GM21529 (cell line): ENCODE results near the gene SLC41A3.

Source experiments
- ATAC-seq: cut with Tn5 transposase; IDR thresholded peaks from one replicate; pipeline ENCODE4 v1.9.1; 2021; ENCODE audit not compliant: unreplicated experiment

SLC41A3 gene

GRCh38 chr3:126031981-126032471 is 51.9 kb downstream of the SLC41A3 start:
- no peak for ATAC-seq

- ATAC-seq: no peak
These were observed 53.5 kb downstream of the SLC41A3 start for GRCh38 chr3:126030455-126030854.

GRCh38 chr3:126029241-126029640 is 54.7 kb downstream of the SLC41A3 start:
- ATAC-seq: no peak

GRCh38 chr3:126028096-126028495 is 55.8 kb downstream of the SLC41A3 start:
- no peak for ATAC-seq

GRCh38 chr3:126026761-126027160 is 57.2 kb downstream of the SLC41A3 start:
- ATAC-seq: no peak

GRCh38 chr3:126026277-126026751 is 57.6 kb downstream of the SLC41A3 start:
- ATAC-seq: no peak

- ATAC-seq: no peak
These were observed 58.1 kb downstream of the SLC41A3 start for GRCh38 chr3:126025862-126026261.

- ATAC-seq: no peak
These were observed 58.7 kb downstream of the SLC41A3 start for GRCh38 chr3:126025116-126025729.

GRCh38 chr3:126024049-126024854 is 59.7 kb downstream of the SLC41A3 start:
- ATAC-seq: no peak

GRCh38 chr3:126023390-126023789 is 60.5 kb downstream of the SLC41A3 start:
- no peak for ATAC-seq

GRCh38 chr3:126022741-126023359 is 61.1 kb downstream of the SLC41A3 start:
- no peak for ATAC-seq

GRCh38 chr3:126021702-126022101 is 62.2 kb downstream of the SLC41A3 start:
- no peak for ATAC-seq

GRCh38 chr3:126021224-126021623 is 62.7 kb downstream of the SLC41A3 start:
- no peak for ATAC-seq

GRCh38 chr3:126019683-126020082 is 64.2 kb downstream of the SLC41A3 start:
- ATAC-seq: no peak

GRCh38 chr3:126018995-126019394 is 64.9 kb downstream of the SLC41A3 start:
- ATAC-seq: no peak

GRCh38 chr3:126018545-126018944 is 65.4 kb downstream of the SLC41A3 start:
- no peak for ATAC-seq

- no peak for ATAC-seq
These were observed 66.6 kb downstream of the SLC41A3 start for GRCh38 chr3:126017362-126017761.

GRCh38 chr3:126016616-126017015 is 67.3 kb downstream of the SLC41A3 start:
- no peak for ATAC-seq

- no peak for ATAC-seq
These were observed 68.8 kb downstream of the SLC41A3 start for GRCh38 chr3:126015075-126015474.

- no peak for ATAC-seq
These were observed 69.7 kb downstream of the SLC41A3 start for GRCh38 chr3:126014252-126014651.

GRCh38 chr3:126013751-126014156 is 70.2 kb downstream of the SLC41A3 start:
- ATAC-seq: no peak

GRCh38 chr3:126009181-126009580 is 74.7 kb downstream of the SLC41A3 start:
- ATAC-seq: no peak
